Tibial nerve (tissue), 4 donors: ENCODE results near the gene CRYZL1. TPM values are rescaled to one million over a fixed set of nuclear protein-coding genes. Genes with fewer than 3 reads are reported as not detected.

Experiments used
- DNase-seq, 2 donors: peaks; one replicate each; pipeline ENCODE4 v3.0.0-alpha.2; 2019; ENCODE audit warnings: low spot score in 2 of 2
- H3K27ac ChIP-seq, 4 donors: fragments of 200-600 bp; sonication (generic) in 3 of 4; one replicate each; pipeline ENCODE4 v1.5.1; 2017 to 2019; ENCODE audit warnings: mild to moderate bottlenecking in 1 of 4
- H3K27me3 ChIP-seq, 2 donors: fragments of 200-600 bp; sonication (generic) in 1 of 2; one replicate each; pipeline versions ENCODE4 v1.5.1 to v1.6.0; 2017 to 2019
- H3K36me3 ChIP-seq, 3 donors: fragments of 200-600 bp; sonication (generic); one replicate each; pipeline ENCODE4 v1.5.1; 2018 to 2019
- H3K4me1 ChIP-seq, 4 donors: fragments of 200-600 bp; sonication (generic) in 3 of 4; one replicate each; pipeline ENCODE4 v1.5.1; 2017 to 2019
- H3K4me3 ChIP-seq, 4 donors: fragments of 200-600 bp; sonication (generic) in 3 of 4; one replicate each; pipeline ENCODE4 v1.5.1; 2017 to 2019; ENCODE audit warnings: mild to moderate bottlenecking in 1 of 4, moderate library complexity in 1 of 4
- H3K9me3 ChIP-seq, 4 donors: fragments of 200-600 bp; sonication (generic) in 3 of 4; one replicate each; pipeline ENCODE4 v1.5.1; 2017 to 2019
- EP300 ChIP-seq, 2 donors: sonication (generic); formaldehyde crosslinking; IDR thresholded peaks; one replicate each; pipeline ENCODE4 v1.6.1; 2017; ENCODE audit warnings: antibody characterized with exemption in 2 of 2, mild to moderate bottlenecking in 1 of 2
- POLR2A ChIP-seq, 2 donors: fragments of 450-650 bp; IDR thresholded peaks; one replicate each; pipeline ENCODE4 v1.6.1; 2017; ENCODE audit warnings: antibody characterized with exemption in 2 of 2, mild to moderate bottlenecking in 2 of 2, moderate library complexity in 2 of 2
- WGBS, 2 donors: methylation state at CpG; one replicate each; pipeline ENCODE4 v1.1.5; 2018; 5-methylcytosine and 5-hydroxymethylcytosine counted together
- total RNA-seq, 4 donors: library from RNA; depleted of rRNA; stranded (reverse); fragments of >200 nt; gene quantifications; one replicate each; pipeline ENCODE4 v1.1.0, GENCODE V29; 2016
- TF ChIP-seq, protein P1 (sequence below), 5 experiments: fragments of 200-600 bp in 3 of 5; fragments of 450-650 bp in 2 of 5; sonication (generic) in 3 of 5; IDR thresholded peaks; one replicate each; pipeline ENCODE4 v1.5.1; 2016 to 2019; ENCODE audit warnings: antibody characterized with exemption in 5 of 5, mild to moderate bottlenecking in 3 of 5, moderate library complexity in 2 of 5

Gene CRYZL1
- total RNA-seq, 4 donors from 2014 or later: 48.8 to 94.4 (median 74.8) TPM

GRCh38 chr21:33562389-33562788 is 79.2 kb downstream of the CRYZL1 start:
- H3K27ac ChIP-seq: no peak overlapping the region
- WGBS, 2 donors: 92 to 93% methylated on average over 2 of the region's 2 CpGs
- no peak for DNase-seq
- H3K27me3 ChIP-seq: no peaks in the 10 kb centered on the region
- H3K36me3 ChIP-seq: peaks cover 0 to 61% (median 16%) of the 10 kb centered on the region in 3 donors
- peaks cover 0 to 29% (median 0%) of the 10 kb centered on the region in 4 donors for H3K4me1 ChIP-seq
- TF ChIP-seq, protein P1, sequence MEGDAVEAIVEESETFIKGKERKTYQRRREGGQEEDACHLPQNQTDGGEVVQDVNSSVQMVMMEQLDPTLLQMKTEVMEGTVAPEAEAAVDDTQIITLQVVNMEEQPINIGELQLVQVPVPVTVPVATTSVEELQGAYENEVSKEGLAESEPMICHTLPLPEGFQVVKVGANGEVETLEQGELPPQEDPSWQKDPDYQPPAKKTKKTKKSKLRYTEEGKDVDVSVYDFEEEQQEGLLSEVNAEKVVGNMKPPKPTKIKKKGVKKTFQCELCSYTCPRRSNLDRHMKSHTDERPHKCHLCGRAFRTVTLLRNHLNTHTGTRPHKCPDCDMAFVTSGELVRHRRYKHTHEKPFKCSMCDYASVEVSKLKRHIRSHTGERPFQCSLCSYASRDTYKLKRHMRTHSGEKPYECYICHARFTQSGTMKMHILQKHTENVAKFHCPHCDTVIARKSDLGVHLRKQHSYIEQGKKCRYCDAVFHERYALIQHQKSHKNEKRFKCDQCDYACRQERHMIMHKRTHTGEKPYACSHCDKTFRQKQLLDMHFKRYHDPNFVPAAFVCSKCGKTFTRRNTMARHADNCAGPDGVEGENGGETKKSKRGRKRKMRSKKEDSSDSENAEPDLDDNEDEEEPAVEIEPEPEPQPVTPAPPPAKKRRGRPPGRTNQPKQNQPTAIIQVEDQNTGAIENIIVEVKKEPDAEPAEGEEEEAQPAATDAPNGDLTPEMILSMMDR (IDR thresholded peaks at IDR 0.05): no peak
- TF ChIP-seq EP300 (IDR thresholded peaks at IDR 0.05): no peak
- no peak for TF ChIP-seq POLR2A (IDR thresholded peaks at IDR 0.05)
- H3K9me3 ChIP-seq: no peaks in the 10 kb centered on the region
- no peak overlapping the region for H3K4me3 ChIP-seq

DNA sequence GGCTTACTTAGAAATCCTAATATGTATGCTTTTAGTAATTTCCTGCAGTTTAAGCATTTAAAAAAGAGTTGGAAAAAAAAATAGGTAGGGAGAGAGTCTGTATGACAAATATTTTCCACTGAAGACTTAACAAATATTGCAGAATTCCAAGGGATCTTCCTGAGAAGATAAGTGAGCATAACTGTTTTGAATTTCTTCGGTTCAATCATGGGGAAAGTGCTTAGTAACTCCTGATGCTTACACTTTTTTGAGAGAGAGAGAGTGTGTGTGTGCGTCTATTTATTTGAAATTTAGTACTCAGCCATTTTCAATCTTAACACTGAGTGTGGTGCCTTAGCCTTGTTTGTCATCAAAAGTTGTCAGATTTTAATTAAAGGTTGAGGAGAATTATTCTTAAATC is 80.2 kb downstream of the CRYZL1 start:
- no peaks in the 10 kb centered on the region for H3K27me3 ChIP-seq
- peaks cover 0 to 65% (median 16%) of the 10 kb centered on the region in 3 donors for H3K36me3 ChIP-seq
- TF ChIP-seq EP300 (IDR thresholded peaks at IDR 0.05) (no peak), POLR2A (IDR thresholded peaks at IDR 0.05) (no peak)
- TF ChIP-seq, protein P1 (IDR thresholded peaks at IDR 0.05): no peak
- no peaks in the 10 kb centered on the region for H3K9me3 ChIP-seq
- no peak overlapping the region for H3K4me3 ChIP-seq
- peaks cover 0 to 36% (median under 1%) of the 10 kb centered on the region in 4 donors for H3K4me1 ChIP-seq
- DNase-seq: no peak
- 63% methylated on average over 2 of the region's 2 CpGs for WGBS, 2 donors
- H3K27ac ChIP-seq: no peak overlapping the region

DNA sequence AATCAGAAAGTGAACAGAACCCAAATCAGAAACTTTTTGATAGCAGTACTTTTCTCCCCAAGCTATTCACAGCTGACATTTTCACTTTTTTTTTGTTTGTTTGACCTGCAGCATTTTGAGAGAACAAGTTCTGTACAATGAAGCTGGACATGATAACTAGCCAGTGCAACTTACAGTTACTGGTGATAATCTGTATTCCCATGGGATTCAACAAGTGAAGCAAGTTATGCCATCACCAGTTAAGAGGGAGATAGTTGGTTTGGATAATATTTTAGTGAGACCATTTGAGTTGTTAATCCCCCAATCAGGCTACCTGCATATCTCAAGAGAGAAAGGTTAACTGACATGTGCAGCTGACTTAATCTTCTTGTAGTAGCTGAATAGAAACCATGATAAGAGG is 80.6 kb downstream of the CRYZL1 start:
- no peak for DNase-seq
- peaks cover 0 to 70% (median 16%) of the 10 kb centered on the region in 3 donors for H3K36me3 ChIP-seq
- no peaks in the 10 kb centered on the region for H3K9me3 ChIP-seq
- TF ChIP-seq EP300 (IDR thresholded peaks at IDR 0.05) (no peak), POLR2A (IDR thresholded peaks at IDR 0.05) (no peak)
- TF ChIP-seq, protein P1 (IDR thresholded peaks at IDR 0.05): no peak
- H3K27me3 ChIP-seq: no peaks in the 10 kb centered on the region
- no peak overlapping the region for H3K27ac ChIP-seq
- no peak overlapping the region for H3K4me3 ChIP-seq
- H3K4me1 ChIP-seq: peaks cover 0 to 40% (median 2%) of the 10 kb centered on the region in 4 donors

DNA sequence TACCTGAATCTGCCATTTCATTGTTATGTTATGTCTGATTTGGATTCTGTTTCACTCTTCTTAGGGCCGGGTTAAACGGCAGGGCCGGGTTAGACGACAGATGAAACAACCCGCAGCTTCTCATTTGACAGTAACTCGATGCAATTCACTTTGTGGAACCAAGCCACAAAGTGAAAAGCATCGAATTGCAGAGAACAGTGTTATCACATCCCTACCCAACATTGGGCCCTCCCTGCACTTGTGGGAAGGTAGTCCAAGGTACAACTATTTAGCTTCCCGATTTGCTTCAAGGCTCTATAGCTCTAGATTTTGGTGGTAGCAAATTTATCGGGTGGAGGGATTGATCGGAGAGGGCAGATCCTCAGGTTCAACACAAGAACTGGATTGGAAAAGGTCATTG is 81.7 kb downstream of the CRYZL1 start:
- peaks cover 0 to 47% (median 6%) of the 10 kb centered on the region in 4 donors for H3K4me1 ChIP-seq

DNA sequence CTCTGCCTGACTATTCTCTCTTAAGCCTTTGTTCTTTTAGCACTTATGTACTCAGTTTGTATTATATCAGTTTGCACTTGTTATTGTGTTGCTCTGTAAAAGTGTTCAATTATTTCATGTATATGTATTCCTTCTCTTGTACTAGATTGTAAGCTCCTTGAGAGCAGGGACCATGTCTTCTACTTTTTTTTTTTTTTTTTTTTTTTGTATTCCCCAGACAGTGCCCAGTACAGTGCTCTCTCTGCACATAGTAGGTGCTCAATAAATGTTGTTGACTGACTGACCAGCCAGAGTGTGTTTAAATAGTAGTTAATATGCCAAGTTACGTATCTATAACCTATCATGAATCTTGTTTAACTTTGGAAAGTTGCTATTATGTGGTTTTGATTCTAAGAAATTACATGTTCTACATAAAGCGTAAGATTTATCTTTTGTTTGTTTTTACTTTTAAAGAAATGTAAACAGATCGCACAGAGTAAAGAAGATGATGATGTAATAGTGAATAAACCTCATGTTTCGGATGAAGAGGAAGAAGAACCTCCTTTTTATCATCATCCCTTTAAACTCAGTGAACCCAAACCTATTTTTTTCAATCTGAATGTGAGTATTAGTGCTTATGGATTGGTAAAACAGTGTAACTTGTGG is 82.6 kb downstream of the CRYZL1 start:
- WGBS, 2 donors: 87 to 88% methylated on average over 4 of the region's 4 CpGs
- DNase-seq: no peak
- TF ChIP-seq EP300 (IDR thresholded peaks at IDR 0.05): no peak
- TF ChIP-seq, protein P1 (IDR thresholded peaks at IDR 0.05): no peak
- TF ChIP-seq POLR2A (IDR thresholded peaks at IDR 0.05): no peak
- peaks cover 0 to 78% (median 21%) of the 10 kb centered on the region in 3 donors for H3K36me3 ChIP-seq
- no peaks in the 10 kb centered on the region for H3K27me3 ChIP-seq
- peaks cover 0 to 47% (median 6%) of the 10 kb centered on the region in 4 donors for H3K4me1 ChIP-seq
- no peak overlapping the region for H3K27ac ChIP-seq
- H3K9me3 ChIP-seq: no peaks in the 10 kb centered on the region
- no peak overlapping the region for H3K4me3 ChIP-seq

More for the DNA sequence above, 81.7 kb downstream of the CRYZL1 start:
- Histone ChIP-seq H3K9me3 (no peaks in the 10 kb centered on the region), H3K4me3 (no peak overlapping the region), H3K36me3 (peaks cover 0 to 76% (median 16%) of the 10 kb centered on the region in 3 donors), H3K27ac (no peak overlapping the region), H3K27me3 (no peaks in the 10 kb centered on the region)
- TF ChIP-seq, protein P1 (IDR thresholded peaks at IDR 0.05): no peak
- TF ChIP-seq EP300 (IDR thresholded peaks at IDR 0.05) (no peak), POLR2A (IDR thresholded peaks at IDR 0.05) (no peak)
- WGBS, 2 donors: 91 to 95% methylated on average over 10 of the region's 10 CpGs
- DNase-seq: no peak
